Naive thymus-derived CD4-positive, alpha-beta T cell (primary cell): Measurements from ENCODE around the gene NLGN2. TPM values are rescaled to one million over a fixed set of nuclear protein-coding genes. Genes with fewer than 3 reads are reported as not detected.

Experiments used
- ATAC-seq: fragments of 150-1000 bp; cut with Tn5 transposase; 2 replicates; pipeline ENCODE4 v1.10.0; 2021; ENCODE audit warnings: mild to moderate bottlenecking, moderate library complexity
- CTCF ChIA-PET: fragments of 350-600 bp; sonication (Branson Sonifier 250); formaldehyde crosslinking; loops from one replicate; lab custom pipeline; 2021; ENCODE audit warnings: antibody characterized with exemption; lab: Charles Lee
- POLR2A ChIA-PET: fragments of 350-600 bp; sonication (Branson Sonifier 250); formaldehyde crosslinking; loops from one replicate; lab custom pipeline; 2021; ENCODE audit warnings: antibody characterized with exemption, inconsistent platforms; lab: Charles Lee
- DNase-seq, 9 donors: peaks; one replicate each; pipeline versions ENCODE4 v3.0.0 to v3.0.0-alpha.2; 2020 to 2022; ENCODE audit warnings: mixed read lengths in 1 of 9
- H3K27ac ChIP-seq: one replicate; pipeline ENCODE4 v1.7.0; 2013; ENCODE audit warnings: mild to moderate bottlenecking, low read depth, low read length, moderate library complexity
- H3K27me3 ChIP-seq, 2 donors: one replicate each; pipeline ENCODE4 v1.7.0; 2013; ENCODE audit warnings: low read length in 2 of 2, mild to moderate bottlenecking in 2 of 2, moderate library complexity in 2 of 2; ENCODE audit not compliant: control insufficient read depth in 2 of 2, insufficient read depth in 2 of 2
- H3K36me3 ChIP-seq, 3 experiments: 1 replicate in 2 of 3; 2 replicates in 1 of 3; pipeline ENCODE4 v1.7.0; 2013; ENCODE audit warnings: low read length in 3 of 3, mild to moderate bottlenecking in 3 of 3, moderate library complexity in 1 of 3; ENCODE audit not compliant: insufficient read depth in 3 of 3, control insufficient read depth in 2 of 3
- H3K4me1 ChIP-seq, 2 donors: one replicate each; pipeline ENCODE4 v1.7.0; 2013; ENCODE audit warnings: low read length in 2 of 2, mild to moderate bottlenecking in 2 of 2, moderate library complexity in 1 of 2; ENCODE audit not compliant: control insufficient read depth in 2 of 2, insufficient read depth in 2 of 2
- H3K4me3 ChIP-seq: 2 replicates; pipeline ENCODE4 v1.7.0; 2013; ENCODE audit warnings: mild to moderate bottlenecking, low read length
- H3K9me3 ChIP-seq, 3 experiments: 1 replicate in 2 of 3; 2 replicates in 1 of 3; pipeline ENCODE4 v1.7.0; 2013; ENCODE audit warnings: low read length in 3 of 3; ENCODE audit not compliant: control insufficient read depth in 2 of 3
- H3K27ac Mint-ChIP-seq, 9 donors: one replicate each; pipeline ENCODE4 v1.8.0; 2020 to 2022; ENCODE audit warnings: mixed read lengths in 9 of 9, mild to moderate bottlenecking in 8 of 9, moderate library complexity in 5 of 9, inconsistent platforms in 2 of 9
- H3K27me3 Mint-ChIP-seq, 5 donors: one replicate each; pipeline ENCODE4 v1.8.0; 2021 to 2022; ENCODE audit warnings: mixed read lengths in 5 of 5, mild to moderate bottlenecking in 1 of 5
- H3K36me3 Mint-ChIP-seq, 5 donors: one replicate each; pipeline ENCODE4 v1.8.0; 2020 to 2022; ENCODE audit warnings: mixed read lengths in 5 of 5, mild to moderate bottlenecking in 3 of 5, inconsistent platforms in 1 of 5
- H3K4me1 Mint-ChIP-seq, 7 donors: one replicate each; pipeline ENCODE4 v1.8.0; 2020 to 2022; ENCODE audit warnings: mixed read lengths in 7 of 7, mild to moderate bottlenecking in 3 of 7, inconsistent platforms in 1 of 7
- H3K4me3 Mint-ChIP-seq, 10 donors: one replicate each; pipeline ENCODE4 v1.8.0; 2020 to 2022; ENCODE audit warnings: mild to moderate bottlenecking in 10 of 10, mixed read lengths in 10 of 10, moderate library complexity in 6 of 10, inconsistent platforms in 2 of 10
- H3K9me3 Mint-ChIP-seq, 11 donors: one replicate each; pipeline ENCODE4 v1.8.0; 2020 to 2022; ENCODE audit warnings: mixed read lengths in 11 of 11, mild to moderate bottlenecking in 4 of 11, inconsistent platforms in 1 of 11, moderate library complexity in 1 of 11
- intact Hi-C, 2 donors: fragments of 100-400 bp; cut with micrococcal nuclease; formaldehyde crosslinking; loops; one replicate each; pipeline ENCODE4 v1.15.1; 2023
- polyA plus RNA-seq, 2 donors: library from polyadenylated mRNA; unstranded; fragments of 300-500 nt; fragmentation: Illumina TruSeq; gene quantifications; one replicate each; pipeline ENCODE4 v1.2.3, GENCODE V29; 2021
- total RNA-seq, 6 experiments: library from RNA in 5 of 6; stranded (reverse) in 5 of 6; gene quantifications; 1 replicate in 5 of 6; 2 replicates in 1 of 6; pipeline ENCODE4 v1.2.3 and lab custom pipeline; 2021 to 2026

The NLGN2 gene
- total and polyA plus RNA-seq, 7 experiments from 2014 or later, result 0.20 to 17.8 (median 8.6) TPM

GRCh38 chr17:7439462-7440112 lies 31.9 kb downstream of the NLGN2 start, which contains the start of gene FGF11:
FGF11 (plus strand) TSS chr17:7439512; CDS start chr17:7439621, 109 bp downstream.
- peak within 1 kb of the TSS; percentile 78 to 96 (median 86) for H3K4me3 Mint-ChIP-seq
- H3K27me3 ChIP-seq, result peaks cover 12 to 24% of the 10 kb centered on the region in 2 donors
- H3K36me3 ChIP-seq, result no peaks in the 10 kb centered on the region
- peaks cover 35 to 50% (median 46%) of the 10 kb centered on the region in 5 donors for H3K27me3 Mint-ChIP-seq
- H3K27ac Mint-ChIP-seq, result peak within 1 kb of the TSS; percentile 33 to 76 (median 67)
- CTCF ChIA-PET, result interaction anchor here (0.8 to 5.2 kb wide), 3 partner anchors 84 to 121 kb away, joined by 3 to 67 read pairs (median 5); partner anchors contain the start of genes KCTD11 and TMEM95
- POLR2A ChIA-PET, result interaction anchor here (0.7 to 7.5 kb wide), 7 partner anchors 12 to 150 kb away, joined by 3 to 79 read pairs (median 3); partner anchors contain the start of genes ACAP1, POLR2A and SOX15
- peaks cover 0 to 3% (median 0%) of the 10 kb centered on the region in 11 donors for H3K9me3 Mint-ChIP-seq
- peaks cover 28 to 54% (median 46%) of the 10 kb centered on the region in 7 donors for H3K4me1 Mint-ChIP-seq
- no peak for ATAC-seq
- peak within 1 kb of the TSS; percentile 42 for H3K27ac ChIP-seq
- peak in 1 of 9 donors; percentile 42 for DNase-seq
- intact Hi-C loops, result loop anchor here (5.0 to 10.0 kb wide), 3 partner anchors 187 to 425 kb away; partner anchors contain the start of genes CTDNEP1 (in 1 of the 2), ELP5 (in 1 of the 2) and RNASEK (in 1 of the 2)
- H3K9me3 ChIP-seq, result no peaks in the 10 kb centered on the region
- peak within 1 kb of the TSS; percentile 36 for H3K4me3 ChIP-seq
- H3K4me1 ChIP-seq, result peaks cover 16 to 47% of the 10 kb centered on the region in 2 donors
- peaks cover 0 to 31% (median 0%) of the 10 kb centered on the region in 5 donors for H3K36me3 Mint-ChIP-seq

DNA sequence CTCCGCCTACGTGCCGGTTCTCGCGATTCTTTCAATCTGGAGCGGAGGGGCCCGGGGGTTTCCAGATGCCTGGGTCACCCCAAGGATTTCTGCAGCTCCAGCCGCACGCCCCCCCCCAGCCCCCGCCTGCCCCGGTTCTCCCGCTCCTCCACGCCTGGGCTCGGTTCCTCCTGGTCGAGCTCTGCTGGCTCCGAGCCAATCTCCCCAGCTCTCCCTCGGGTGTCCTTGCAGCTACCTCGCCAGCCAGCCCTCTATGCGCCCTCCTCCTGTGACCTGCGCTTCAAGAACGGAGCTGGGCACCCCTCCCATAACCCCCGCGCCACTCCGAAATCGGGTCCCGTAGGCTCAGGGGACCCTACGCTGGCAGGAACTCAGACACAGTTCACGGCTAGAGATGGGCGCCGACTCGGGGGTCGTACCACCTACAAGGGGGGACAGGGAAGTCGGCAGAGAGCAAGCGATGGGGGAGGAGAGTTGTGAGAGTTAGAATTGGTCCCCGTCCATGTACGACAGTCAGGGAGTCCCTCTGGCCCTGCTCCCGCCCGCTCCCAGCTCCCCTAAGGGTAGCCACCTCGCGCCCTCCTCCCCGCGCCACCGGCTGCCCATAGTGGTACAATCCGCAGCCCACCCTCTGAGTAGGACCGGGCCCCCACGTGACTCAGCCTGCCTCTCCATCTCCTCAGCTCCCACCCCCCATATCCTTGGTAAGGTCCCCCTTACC lies 32.6 kb downstream of the NLGN2 start:
- ChIA-PET CTCF (interaction anchor here (0.8 to 1.5 kb wide), 5 partner anchors 40 to 120 kb away, joined by 3 to 5 read pairs (median 3); partner anchors contain the start of gene ZBTB4), POLR2A (interaction anchor here (0.6 to 7.5 kb wide), 8 partner anchors 11 to 246 kb away, joined by 3 to 79 read pairs (median 3); partner anchors contain the start of genes ACAP1 and POLR2A)
- Mint-ChIP-seq H3K27ac (peak overlapping the region in 3 of 9 donors; percentile 41 to 76 (median 46)), H3K4me1 (peaks cover 27 to 56% (median 43%) of the 10 kb centered on the region in 7 donors), H3K36me3 (peaks cover 0 to 32% (median 0%) of the 10 kb centered on the region in 5 donors), H3K4me3 (peak overlapping the region; percentile 67 to 94 (median 84)), H3K27me3 (peaks cover 38 to 53% (median 49%) of the 10 kb centered on the region in 5 donors), H3K9me3 (peaks cover 0 to 2% (median 0%) of the 10 kb centered on the region in 11 donors)
- Histone ChIP-seq H3K4me1 (peaks cover 17 to 50% of the 10 kb centered on the region in 2 donors), H3K4me3 (peak overlapping the region; percentile 7), H3K36me3 (no peaks in the 10 kb centered on the region), H3K27me3 (peaks cover 12 to 28% of the 10 kb centered on the region in 2 donors), H3K27ac (no peak overlapping the region), H3K9me3 (no peaks in the 10 kb centered on the region)
- ATAC-seq, result no peak
- intact Hi-C loops, result no loop called here
- DNase-seq, result peak in 4 of 9 donors; percentile 11 to 69 (median 32)

- Mint-ChIP-seq H3K27ac (peak overlapping the region in 2 of 9 donors; percentile 46), H3K36me3 (peaks cover 0 to 32% (median 0%) of the 10 kb centered on the region in 5 donors), H3K4me1 (peaks cover 30 to 59% (median 45%) of the 10 kb centered on the region in 7 donors), H3K27me3 (peaks cover 44 to 59% (median 55%) of the 10 kb centered on the region in 5 donors), H3K9me3 (peaks cover 0 to 2% (median 0%) of the 10 kb centered on the region in 11 donors), H3K4me3 (peak overlapping the region in 7 of 10 donors; percentile 67 to 94 (median 83))
- peaks cover 13 to 33% of the 10 kb centered on the region in 2 donors for H3K27me3 ChIP-seq
- intact Hi-C loops, result no loop called here
- no peaks in the 10 kb centered on the region for H3K9me3 ChIP-seq
- DNase-seq (peak in 1 of 9 donors; percentile 42), ATAC-seq (no peak)
- no peaks in the 10 kb centered on the region for H3K36me3 ChIP-seq
- H3K27ac ChIP-seq, result no peak overlapping the region
- POLR2A ChIA-PET, result interaction anchor here (0.6 to 7.5 kb wide), 9 partner anchors 10 to 245 kb away, joined by 3 to 79 read pairs (median 3); partner anchors contain the start of genes POLR2A and ZBTB4
- no peak overlapping the region for H3K4me3 ChIP-seq
- CTCF ChIA-PET, result interaction anchor here (0.7 to 1.8 kb wide), 6 partner anchors 13 to 120 kb away, joined by 3 to 5 read pairs (median 3); partner anchors contain the start of gene ZBTB4
- H3K4me1 ChIP-seq, result peaks cover 20 to 56% of the 10 kb centered on the region in 2 donors
Observed at GRCh38 chr17:7440834-7441195, 33.2 kb downstream of the NLGN2 start.

- Mint-ChIP-seq H3K27me3 (peaks cover 46 to 63% (median 58%) of the 10 kb centered on the region in 5 donors), H3K4me3 (peak overlapping the region in 2 of 10 donors; percentile 7 to 45), H3K27ac (no peak overlapping the region), H3K36me3 (peaks cover 0 to 34% (median 0%) of the 10 kb centered on the region in 5 donors), H3K9me3 (peaks cover 0 to 6% (median 0%) of the 10 kb centered on the region in 11 donors), H3K4me1 (peaks cover 33 to 59% (median 45%) of the 10 kb centered on the region in 7 donors)
- Histone ChIP-seq H3K4me3 (no peak overlapping the region), H3K36me3 (no peaks in the 10 kb centered on the region), H3K27me3 (peaks cover 17 to 34% of the 10 kb centered on the region in 2 donors), H3K27ac (no peak overlapping the region), H3K9me3 (no peaks in the 10 kb centered on the region), H3K4me1 (peaks cover 16 to 57% of the 10 kb centered on the region in 2 donors)
- no peak for DNase-seq
- POLR2A ChIA-PET, result interaction anchor here (0.6 to 7.5 kb wide), 8 partner anchors 10 to 245 kb away, joined by 3 to 79 read pairs (median 4); partner anchors contain the start of genes POLR2A and ZBTB4
- no peak for ATAC-seq
- intact Hi-C loops, result no loop called here
- CTCF ChIA-PET, result interaction anchor here (0.6 to 1.8 kb wide), 8 partner anchors 13 to 120 kb away, joined by 3 to 5 read pairs (median 3); partner anchors contain the start of genes SENP3 and ZBTB4
Observed at GRCh38 chr17:7441266-7441665, 33.6 kb downstream of the NLGN2 start.

- no peak for ATAC-seq
- no peaks in the 10 kb centered on the region for H3K9me3 ChIP-seq
- peak overlapping the region in 3 of 10 donors; percentile 14 to 34 (median 29) for H3K4me3 Mint-ChIP-seq
- no peak overlapping the region for H3K27ac ChIP-seq
- H3K4me3 ChIP-seq, result no peak overlapping the region
- H3K4me1 Mint-ChIP-seq, result peaks cover 36 to 55% (median 46%) of the 10 kb centered on the region in 7 donors
- peaks cover 49 to 67% (median 63%) of the 10 kb centered on the region in 5 donors for H3K27me3 Mint-ChIP-seq
- DNase-seq, result no peak
- peaks cover 17 to 34% of the 10 kb centered on the region in 2 donors for H3K27me3 ChIP-seq
- intact Hi-C loops, result no loop called here
- H3K36me3 ChIP-seq, result no peaks in the 10 kb centered on the region
- ChIA-PET POLR2A (interaction anchor here (0.9 to 7.5 kb wide), 6 partner anchors 12 to 43 kb away, joined by 3 to 79 read pairs (median 12); partner anchors contain the start of genes POLR2A and ZBTB4), CTCF (interaction anchor here (0.6 to 1.8 kb wide), 4 partner anchors 86 to 141 kb away, joined by 3 to 5 read pairs (median 4); partner anchors contain the start of genes MPDU1 and SENP3)
- peaks cover 0 to 6% (median 0%) of the 10 kb centered on the region in 11 donors for H3K9me3 Mint-ChIP-seq
- peaks cover 0 to 38% (median 0%) of the 10 kb centered on the region in 5 donors for H3K36me3 Mint-ChIP-seq
- H3K4me1 ChIP-seq, result peaks cover 13 to 52% of the 10 kb centered on the region in 2 donors
- no peak overlapping the region for H3K27ac Mint-ChIP-seq
Observed at GRCh38 chr17:7442142-7442541, 34.5 kb downstream of the NLGN2 start.
